ENCODE results near the gene MOB3A.

DNA sequence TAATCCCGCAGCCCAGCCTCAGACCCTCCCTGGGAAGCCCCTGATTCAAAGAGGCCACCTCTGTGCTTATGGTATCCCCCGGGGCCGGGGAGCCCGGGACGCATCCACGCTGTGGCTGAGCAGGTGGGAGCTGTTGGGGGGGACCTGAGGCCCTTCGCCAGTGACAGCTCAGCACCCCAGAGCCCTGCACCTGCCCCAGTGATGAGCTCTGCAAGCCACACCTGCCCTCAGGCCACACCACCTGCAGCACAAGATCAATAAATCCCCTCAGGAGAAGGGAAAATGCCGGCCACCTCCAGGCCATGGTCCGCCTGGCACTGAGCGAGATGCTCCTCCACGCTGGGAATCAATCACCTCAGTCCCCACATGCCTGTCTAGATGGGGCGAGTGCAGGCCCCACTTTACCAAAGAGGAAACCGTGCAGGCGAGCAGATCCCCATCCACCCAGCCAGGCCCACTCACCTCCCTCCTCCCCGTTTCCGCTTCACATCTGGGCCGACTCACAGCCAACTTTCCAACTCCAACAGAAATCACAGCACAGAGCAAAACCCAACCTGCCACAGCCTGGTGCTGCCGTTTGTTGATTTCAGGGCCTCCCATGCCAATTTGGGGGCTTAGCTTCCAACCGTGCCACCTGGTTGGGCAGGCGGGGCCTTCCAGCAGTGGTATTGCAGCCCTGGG lies 12.8 kb downstream of the MOB3A start:
- TF ChIP-seq ZFX (IDR thresholded peaks at IDR 0.05; ENCODE audit: borderline replicate concordance) = no peak
- TF ChIP-seq, protein P1, sequence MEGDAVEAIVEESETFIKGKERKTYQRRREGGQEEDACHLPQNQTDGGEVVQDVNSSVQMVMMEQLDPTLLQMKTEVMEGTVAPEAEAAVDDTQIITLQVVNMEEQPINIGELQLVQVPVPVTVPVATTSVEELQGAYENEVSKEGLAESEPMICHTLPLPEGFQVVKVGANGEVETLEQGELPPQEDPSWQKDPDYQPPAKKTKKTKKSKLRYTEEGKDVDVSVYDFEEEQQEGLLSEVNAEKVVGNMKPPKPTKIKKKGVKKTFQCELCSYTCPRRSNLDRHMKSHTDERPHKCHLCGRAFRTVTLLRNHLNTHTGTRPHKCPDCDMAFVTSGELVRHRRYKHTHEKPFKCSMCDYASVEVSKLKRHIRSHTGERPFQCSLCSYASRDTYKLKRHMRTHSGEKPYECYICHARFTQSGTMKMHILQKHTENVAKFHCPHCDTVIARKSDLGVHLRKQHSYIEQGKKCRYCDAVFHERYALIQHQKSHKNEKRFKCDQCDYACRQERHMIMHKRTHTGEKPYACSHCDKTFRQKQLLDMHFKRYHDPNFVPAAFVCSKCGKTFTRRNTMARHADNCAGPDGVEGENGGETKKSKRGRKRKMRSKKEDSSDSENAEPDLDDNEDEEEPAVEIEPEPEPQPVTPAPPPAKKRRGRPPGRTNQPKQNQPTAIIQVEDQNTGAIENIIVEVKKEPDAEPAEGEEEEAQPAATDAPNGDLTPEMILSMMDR (IDR thresholded peaks at IDR 0.05) = no peak

All from 22Rv1 (cell line).